Ovary (tissue), 3 donors: ENCODE results near the gene EIF3I.

Source experiments
- EP300 ChIP-seq: sonication (generic); formaldehyde crosslinking; IDR thresholded peaks from one replicate; pipeline ENCODE4 v1.6.1; 2017; ENCODE audit warnings: antibody characterized with exemption
- POLR2A ChIP-seq: fragments of 450-650 bp; IDR thresholded peaks from one replicate; pipeline ENCODE4 v1.6.1; 2017; ENCODE audit warnings: antibody characterized with exemption, mild to moderate bottlenecking, moderate library complexity
- TF ChIP-seq, protein P1 (sequence below), 3 donors: fragments of 450-650 bp in 2 of 3; fragments of 200-600 bp in 1 of 3; IDR thresholded peaks; one replicate each; pipeline versions ENCODE4 v1.5.1 to v1.8.0; 2016 to 2022; ENCODE audit warnings: antibody characterized with exemption in 3 of 3, mild to moderate bottlenecking in 1 of 3
- donor health status: DM: no; HTN: no; CAD: no.

DNA sequence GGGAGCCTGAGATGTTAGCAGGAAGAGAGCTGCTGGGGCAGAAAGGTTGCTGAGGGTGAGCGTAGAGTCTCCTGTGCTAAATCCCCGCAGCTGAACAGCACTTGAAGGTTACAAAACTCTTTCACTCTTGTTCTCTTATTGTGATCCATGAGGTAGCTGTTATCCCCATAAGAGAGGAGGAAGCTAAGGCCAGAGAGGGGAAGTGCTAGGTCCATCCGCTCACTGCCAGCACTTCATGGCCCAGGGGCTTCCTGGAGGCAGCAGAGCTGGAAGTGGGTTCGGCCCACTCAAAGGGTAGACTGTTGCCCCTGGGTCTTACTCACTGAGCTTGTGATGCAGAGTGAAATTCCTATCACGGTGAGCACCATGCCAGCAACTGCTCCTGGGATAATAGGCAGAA, 5.6 kb upstream of the EIF3I start:
- TF ChIP-seq POLR2A = no peak
- TF ChIP-seq, protein P1, sequence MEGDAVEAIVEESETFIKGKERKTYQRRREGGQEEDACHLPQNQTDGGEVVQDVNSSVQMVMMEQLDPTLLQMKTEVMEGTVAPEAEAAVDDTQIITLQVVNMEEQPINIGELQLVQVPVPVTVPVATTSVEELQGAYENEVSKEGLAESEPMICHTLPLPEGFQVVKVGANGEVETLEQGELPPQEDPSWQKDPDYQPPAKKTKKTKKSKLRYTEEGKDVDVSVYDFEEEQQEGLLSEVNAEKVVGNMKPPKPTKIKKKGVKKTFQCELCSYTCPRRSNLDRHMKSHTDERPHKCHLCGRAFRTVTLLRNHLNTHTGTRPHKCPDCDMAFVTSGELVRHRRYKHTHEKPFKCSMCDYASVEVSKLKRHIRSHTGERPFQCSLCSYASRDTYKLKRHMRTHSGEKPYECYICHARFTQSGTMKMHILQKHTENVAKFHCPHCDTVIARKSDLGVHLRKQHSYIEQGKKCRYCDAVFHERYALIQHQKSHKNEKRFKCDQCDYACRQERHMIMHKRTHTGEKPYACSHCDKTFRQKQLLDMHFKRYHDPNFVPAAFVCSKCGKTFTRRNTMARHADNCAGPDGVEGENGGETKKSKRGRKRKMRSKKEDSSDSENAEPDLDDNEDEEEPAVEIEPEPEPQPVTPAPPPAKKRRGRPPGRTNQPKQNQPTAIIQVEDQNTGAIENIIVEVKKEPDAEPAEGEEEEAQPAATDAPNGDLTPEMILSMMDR (IDR thresholded peaks at IDR 0.05) = no peak
- TF ChIP-seq EP300 = no peak
